IPS-18c (cell line): ENCODE measurements around the gene AKR1A1.
"Not testable (repeated sequence)": the region's sequence is repeated elsewhere in the genome, so short reads cannot be mapped to it uniquely, and the experiment has no call there.

ENCODE experiments used
- H3K4me3 ChIP-seq: 2 replicates; pipeline ENCODE4 v1.7.0; 2013; ENCODE audit warnings: low read depth, mild to moderate bottlenecking, low read length, moderate library complexity; ENCODE audit not compliant: insufficient read depth
- H3K9me3 ChIP-seq: one replicate; pipeline ENCODE4 v1.6.1; 2013; ENCODE audit warnings: mild to moderate bottlenecking, low read length, moderate library complexity; ENCODE audit not compliant: control insufficient read depth, insufficient read depth

Gene AKR1A1

GRCh38 chr1:45550401-45551351, at the start of gene AKR1A1:
TSS of gene AKR1A1 (plus strand) at chr1:45550826. CDS start at chr1:45561795, 10,969 bp downstream.
- Histone ChIP-seq H3K9me3 (peaks cover 2% of the 10 kb centered on the region), H3K4me3 (peak within 1 kb of the TSS; percentile 86)

GRCh38 chr1:45501505-45501859, 49.1 kb upstream of the AKR1A1 start:
- Histone ChIP-seq H3K9me3 (no peaks in the 10 kb centered on the region), H3K4me3 (no peak overlapping the region)

GRCh38 chr1:45503462-45504360, 46.9 kb upstream of the AKR1A1 start:
- Histone ChIP-seq H3K4me3 (no peak overlapping the region), H3K9me3 (no peaks in the 10 kb centered on the region)

GRCh38 chr1:45507195-45507594, 43.4 kb upstream of the AKR1A1 start:
- Histone ChIP-seq H3K4me3 (no peak overlapping the region), H3K9me3 (no peaks in the 10 kb centered on the region)

GRCh38 chr1:45507893-45508292, 42.7 kb upstream of the AKR1A1 start:
- Histone ChIP-seq H3K9me3 (no peaks in the 10 kb centered on the region), H3K4me3 (no peak overlapping the region)

- H3K9me3 ChIP-seq, result no peaks in the 10 kb centered on the region
- H3K4me3 ChIP-seq, result no peak overlapping the region
Measured at GRCh38 chr1:45508295-45509151, 42.1 kb upstream of the AKR1A1 start.

- Histone ChIP-seq H3K9me3 (no peaks in the 10 kb centered on the region), H3K4me3 (no peak overlapping the region)
Measured at GRCh38 chr1:45510036-45510971, 40.3 kb upstream of the AKR1A1 start.

- no peak overlapping the region for H3K4me3 ChIP-seq
- H3K9me3 ChIP-seq, result no peaks in the 10 kb centered on the region
Measured at GRCh38 chr1:45510972-45511527, 39.6 kb upstream of the AKR1A1 start.

GRCh38 chr1:45512641-45513054, 38.0 kb upstream of the AKR1A1 start:
- Histone ChIP-seq H3K4me3 (no peak overlapping the region), H3K9me3 (no peaks in the 10 kb centered on the region)

GRCh38 chr1:45513532-45514260, 36.9 kb upstream of the AKR1A1 start:
- not testable (repeated sequence) for H3K4me3 ChIP-seq, H3K9me3 ChIP-seq

GRCh38 chr1:45516036-45516435, 34.6 kb upstream of the AKR1A1 start:
- no peaks in the 10 kb centered on the region for H3K9me3 ChIP-seq
- H3K4me3 ChIP-seq, result no peak overlapping the region

- H3K9me3 ChIP-seq, result no peaks in the 10 kb centered on the region
- H3K4me3 ChIP-seq, result no peak overlapping the region
Measured at GRCh38 chr1:45516465-45516864, 34.2 kb upstream of the AKR1A1 start.

GRCh38 chr1:45518366-45518765, 32.3 kb upstream of the AKR1A1 start:
- not testable (repeated sequence) for H3K4me3 ChIP-seq, H3K9me3 ChIP-seq

- Histone ChIP-seq H3K4me3 (no peak overlapping the region), H3K9me3 (no peaks in the 10 kb centered on the region)
Measured at GRCh38 chr1:45518910-45519309, 31.7 kb upstream of the AKR1A1 start.

GRCh38 chr1:45519774-45520173, 30.9 kb upstream of the AKR1A1 start:
- not testable (repeated sequence) for H3K4me3 ChIP-seq, H3K9me3 ChIP-seq
